ENCODE data around the gene DOK6. TPM values are rescaled to one million over a fixed set of nuclear protein-coding genes. Genes with fewer than 3 reads are reported as not detected.
"Not testable (repeated sequence)": the region's sequence is repeated elsewhere in the genome, so short reads cannot be mapped to it uniquely, and the experiment has no call there.

Gene DOK6
- total RNA-seq, 1 experiment from 2014 or later = 6.7 TPM

- no peak for DNase-seq (ENCODE audit: extremely low read depth, low read depth)
Observed at GRCh38 chr18:69617408-69617807, 216.7 kb downstream of the DOK6 start.

GRCh38 chr18:69617888-69618287 is 217.2 kb downstream of the DOK6 start:
- no peak for DNase-seq (ENCODE audit: extremely low read depth, low read depth)

GRCh38 chr18:69622184-69622583 is 221.5 kb downstream of the DOK6 start:
- no peak for DNase-seq (ENCODE audit: extremely low read depth, low read depth)

GRCh38 chr18:69622961-69623360 is 222.3 kb downstream of the DOK6 start:
- no peak for DNase-seq (ENCODE audit: extremely low read depth, low read depth)

GRCh38 chr18:69626171-69626570 is 225.5 kb downstream of the DOK6 start:
- no peak for DNase-seq (ENCODE audit: extremely low read depth, low read depth)

- peak; percentile 21 for DNase-seq (ENCODE audit: extremely low read depth, low read depth)
Observed at GRCh38 chr18:69626643-69627242, 226.1 kb downstream of the DOK6 start.

GRCh38 chr18:69628774-69629359 is 228.2 kb downstream of the DOK6 start:
- DNase-seq (ENCODE audit: extremely low read depth, low read depth) = no peak

- no peak for DNase-seq (ENCODE audit: extremely low read depth, low read depth)
Observed at GRCh38 chr18:69631281-69631680, 230.6 kb downstream of the DOK6 start.

- no peak for DNase-seq (ENCODE audit: extremely low read depth, low read depth)
Observed at GRCh38 chr18:69635482-69635881, 234.8 kb downstream of the DOK6 start.

- DNase-seq (ENCODE audit: extremely low read depth, low read depth) = no peak
Observed at GRCh38 chr18:69636529-69637301, 236.0 kb downstream of the DOK6 start.

- no peak for DNase-seq (ENCODE audit: extremely low read depth, low read depth)
Observed at GRCh38 chr18:69638056-69638455, 237.4 kb downstream of the DOK6 start.

- DNase-seq (ENCODE audit: extremely low read depth, low read depth) = no peak
Observed at GRCh38 chr18:69647702-69648101, 247.0 kb downstream of the DOK6 start.

GRCh38 chr18:69648486-69648885 is 247.8 kb downstream of the DOK6 start:
- DNase-seq (ENCODE audit: extremely low read depth, low read depth) = no peak

- no peak for DNase-seq (ENCODE audit: extremely low read depth, low read depth)
Observed at GRCh38 chr18:69649684-69650083, 249.0 kb downstream of the DOK6 start.

GRCh38 chr18:69651243-69651642 is 250.6 kb downstream of the DOK6 start:
- DNase-seq (ENCODE audit: extremely low read depth, low read depth) = no peak

GRCh38 chr18:69655816-69656215 is 255.1 kb downstream of the DOK6 start:
- no peak for DNase-seq (ENCODE audit: extremely low read depth, low read depth)

GRCh38 chr18:69658103-69658502 is 257.4 kb downstream of the DOK6 start:
- no peak for DNase-seq (ENCODE audit: extremely low read depth, low read depth)

- DNase-seq (ENCODE audit: extremely low read depth, low read depth) = no peak
Observed at GRCh38 chr18:69658685-69659084, 258.0 kb downstream of the DOK6 start.

- DNase-seq (ENCODE audit: extremely low read depth, low read depth) = no peak
Observed at GRCh38 chr18:69659142-69659651, 258.5 kb downstream of the DOK6 start.

- not testable (repeated sequence) for DNase-seq (ENCODE audit: extremely low read depth, low read depth)
Observed at GRCh38 chr18:69662090-69662489, 261.4 kb downstream of the DOK6 start.

- no peak for DNase-seq (ENCODE audit: extremely low read depth, low read depth)
Observed at GRCh38 chr18:69664399-69664798, 263.7 kb downstream of the DOK6 start.

All from NCI-H460 (cell line).